ENCODE results near the gene GABRB3. TPM values are rescaled to one million over a fixed set of nuclear protein-coding genes. Genes with fewer than 3 reads are reported as not detected.

GABRB3 gene
- total and polyA plus RNA-seq, 2 of the 8 experiments (the other 6 are each of a cell fraction or from before 2014, with no cell fraction given): 98.8 to 163 TPM

- H3K79me2 ChIP-seq (ENCODE audit: control insufficient read depth in 1 of 2, insufficient read depth in 2 of 2, low read length in 2 of 2): no peaks in the 10 kb centered on the region
- H4K8ac ChIP-seq (ENCODE audit: extremely low read depth, insufficient read depth, low read length): no peak overlapping the region
- no peaks in the 10 kb centered on the region; a peak in 1 of 7 replicates for H3K4me1 ChIP-seq (replicated peaks in 1 of 4; ENCODE audit: control insufficient read depth in 3 of 4, insufficient read depth in 4 of 4, low read length in 3 of 4)
- H3K9me3 ChIP-seq (ENCODE audit: insufficient read depth in 2 of 2, low read depth in 1 of 2, low read length in 1 of 2): no peaks in the 10 kb centered on the region
- no peak overlapping the region for H2BK12ac ChIP-seq (ENCODE audit: low read depth, low read length)
- no peak overlapping the region for H4K91ac ChIP-seq (replicated peaks; ENCODE audit: insufficient read length, low read length)
- H3K9ac ChIP-seq (replicated peaks in 1 of 4; ENCODE audit: extremely low read depth in 1 of 4, low read depth in 3 of 4, low read length in 3 of 4): no peak overlapping the region
- H3K23ac ChIP-seq (ENCODE audit: insufficient read length): no peak overlapping the region
- WGBS, 2 experiments (ENCODE audit: extremely low coverage in 1 of 2, insufficient coverage in 1 of 2, insufficient read length in 1 of 2, insufficient replicate concordance in 2 of 2, low coverage in 1 of 2, low lambda C conversion rate in 2 of 2, missing lambda C conversion rate in 1 of 2): 92% methylated on average over 16 of the region's 16 CpGs; no CpG with 5 or more reads in 1 of the 2 experiments
- ChIA-PET CTCF (ENCODE audit: partially characterized antibody) (interaction anchor here (0.6 to 0.9 kb wide), 3 partner anchors 11 to 437 kb away, joined by 3 read pairs; partner anchors contain the start of gene GABRA5), POLR2A (ENCODE audit: partially characterized antibody) (no interaction called here)
- no peak overlapping the region for H4K5ac ChIP-seq (ENCODE audit: insufficient read length, low read depth, low read length)
- no peak overlapping the region for H2AK5ac ChIP-seq (ENCODE audit: low read depth, low read length)
- no peak overlapping the region for H2AFZ ChIP-seq (ENCODE audit: low read length)
- H4K20me1 ChIP-seq (replicated peaks in 1 of 2; ENCODE audit: control insufficient read depth in 1 of 2, insufficient read depth in 2 of 2, low read length in 2 of 2): no peaks in the 10 kb centered on the region
- H2BK20ac ChIP-seq (ENCODE audit: low read length): no peak overlapping the region
- H3K27me3 ChIP-seq (replicated peaks in 1 of 4; ENCODE audit: control insufficient read depth in 3 of 4, extremely low read depth in 1 of 4, insufficient read depth in 3 of 4, low read length in 3 of 4): no peaks in the 10 kb centered on the region
- no peak overlapping the region for H2BK15ac ChIP-seq (ENCODE audit: low read length)
- H2BK120ac ChIP-seq (replicated peaks; ENCODE audit: low read depth, low read length): no peak overlapping the region
- H3K27ac ChIP-seq (ENCODE audit: low read depth, low read length): no peak overlapping the region
- no peak overlapping the region for H3K4me2 ChIP-seq (ENCODE audit: insufficient read depth in 1 of 2, low read depth in 2 of 2, low read length in 2 of 2)
- H3K23me2 ChIP-seq (ENCODE audit: low read depth, low read length): no peaks in the 10 kb centered on the region
- TF ChIP-seq CTCF (IDR thresholded peaks at IDR 0.05; ENCODE audit: control extremely low read depth in 1 of 3, insufficient read depth in 1 of 3, low read depth in 1 of 3, low read length in 3 of 3): no peak
- H3K4ac ChIP-seq (replicated peaks; ENCODE audit: insufficient read length, low read depth, low read length): no peak overlapping the region
- H3K18ac ChIP-seq (ENCODE audit: extremely low read depth, low read length): no peak overlapping the region
- no peak overlapping the region for H3K56ac ChIP-seq (replicated peaks; ENCODE audit: insufficient read length, low read depth, low read length)
- H2BK5ac ChIP-seq (ENCODE audit: low read depth, low read length): no peak overlapping the region
- no peak for DNase-seq (ENCODE audit: low read depth in 1 of 2, low spot score in 2 of 2)
- no peaks in the 10 kb centered on the region for H3K36me3 ChIP-seq (ENCODE audit: control insufficient read depth in 2 of 4, insufficient read depth in 4 of 4, low read length in 3 of 4)
- no peak for FAIRE-seq
- no peak overlapping the region for H3K14ac ChIP-seq (ENCODE audit: insufficient read length)
- no peak overlapping the region for H3K4me3 ChIP-seq (ENCODE audit: extremely low read depth in 1 of 4, insufficient read depth in 2 of 4, low read depth in 3 of 4, low read length in 4 of 4)
- no peaks in the 10 kb centered on the region for H3K79me1 ChIP-seq (ENCODE audit: low read depth, low read length)
Observed at GRCh38 chr15:26516102-26516980, 256.5 kb downstream of the GABRB3 start.

Measured in H1 (cell line).